HG03558 (cell line): ENCODE results near the gene USP24.
"Not testable (repeated sequence)": the region's sequence is repeated elsewhere in the genome, so short reads cannot be mapped to it uniquely, and the experiment has no call there.

Experiments used
- ATAC-seq: cut with Tn5 transposase; IDR thresholded peaks from one replicate; pipeline ENCODE4 v1.9.1; 2021; ENCODE audit warnings: moderate number of reproducible peaks; ENCODE audit not compliant: unreplicated experiment; ENCODE audit errors: extremely low read depth

USP24 gene

DNA sequence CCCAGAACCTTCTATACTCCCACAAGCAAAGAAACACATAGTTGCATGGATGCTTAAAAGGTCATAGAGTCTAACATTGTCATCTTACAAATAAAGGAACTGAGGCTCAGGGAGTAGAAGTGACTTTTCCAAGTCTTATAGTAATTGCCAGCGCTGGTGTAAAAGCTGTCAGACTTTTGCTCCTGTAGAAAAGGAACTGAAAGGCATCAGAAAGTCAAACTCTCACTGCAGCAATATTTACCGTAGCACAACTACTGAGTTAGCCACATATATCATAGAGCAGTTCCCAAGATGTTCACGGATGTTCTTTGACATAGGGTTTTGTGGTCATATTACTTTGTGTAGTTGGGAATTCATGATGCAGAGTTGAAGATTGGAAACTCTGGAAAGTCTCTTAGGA is 16.6 kb upstream of the USP24 start:
- no peak for ATAC-seq

DNA sequence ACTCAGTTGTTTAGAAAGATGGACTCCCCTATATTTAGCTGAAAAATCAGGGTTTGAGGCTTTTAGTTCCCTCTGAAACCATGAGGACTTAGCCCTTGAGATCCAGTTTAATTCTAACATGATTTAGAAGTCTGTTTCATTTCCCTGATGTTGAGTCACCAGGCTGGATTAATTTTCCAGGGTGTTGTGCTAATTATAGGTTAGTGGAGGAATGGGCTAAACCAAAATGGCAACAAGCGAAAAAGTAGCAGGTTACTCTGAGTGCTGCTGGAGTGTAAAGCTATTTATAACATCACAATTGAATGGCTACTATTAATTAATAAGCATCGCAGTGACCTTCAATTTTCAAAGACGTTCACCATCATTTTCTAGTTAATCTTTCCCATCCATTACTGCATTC is 15.5 kb upstream of the USP24 start:
- no peak for ATAC-seq

DNA sequence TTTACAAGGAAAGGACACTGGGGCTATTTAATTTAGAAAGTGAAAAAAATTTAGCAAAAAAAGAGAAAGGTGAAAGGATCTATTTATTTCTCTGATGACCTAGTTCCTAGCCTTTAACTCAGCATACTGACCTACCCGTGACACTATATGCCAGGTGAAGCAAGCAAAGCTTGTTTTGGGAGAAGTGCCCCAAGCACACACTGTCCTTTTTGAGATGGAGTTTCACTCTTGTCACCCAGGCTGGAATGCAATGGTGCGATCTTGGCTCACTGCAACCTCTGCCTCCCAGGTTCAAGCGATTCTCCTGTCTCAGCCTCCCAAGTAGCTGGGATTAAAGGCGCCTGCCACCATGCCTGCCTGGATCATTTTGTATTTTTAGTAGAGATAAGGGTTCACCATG is 14.6 kb upstream of the USP24 start:
- ATAC-seq, result not testable (repeated sequence)

DNA sequence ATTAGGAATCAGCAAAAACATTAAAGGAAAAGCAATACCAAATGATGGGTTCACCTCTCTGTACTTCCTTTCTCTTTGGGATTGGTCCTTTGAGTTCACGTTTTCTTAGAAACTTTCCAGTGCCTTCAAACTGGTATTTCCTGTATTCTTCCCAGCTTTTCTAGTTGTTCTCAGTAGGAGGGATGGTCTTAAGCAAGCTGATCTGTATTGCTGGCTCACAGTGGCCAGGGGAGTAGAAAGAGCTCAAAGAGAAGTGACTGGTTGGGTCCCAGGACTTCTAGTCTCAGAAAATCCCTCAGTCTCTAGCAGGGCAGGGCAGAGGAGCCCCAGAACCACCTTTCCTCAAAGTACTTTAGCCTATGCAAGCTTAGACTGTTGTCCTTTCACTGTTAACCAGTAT is 10.1 kb upstream of the USP24 start:
- no peak for ATAC-seq

DNA sequence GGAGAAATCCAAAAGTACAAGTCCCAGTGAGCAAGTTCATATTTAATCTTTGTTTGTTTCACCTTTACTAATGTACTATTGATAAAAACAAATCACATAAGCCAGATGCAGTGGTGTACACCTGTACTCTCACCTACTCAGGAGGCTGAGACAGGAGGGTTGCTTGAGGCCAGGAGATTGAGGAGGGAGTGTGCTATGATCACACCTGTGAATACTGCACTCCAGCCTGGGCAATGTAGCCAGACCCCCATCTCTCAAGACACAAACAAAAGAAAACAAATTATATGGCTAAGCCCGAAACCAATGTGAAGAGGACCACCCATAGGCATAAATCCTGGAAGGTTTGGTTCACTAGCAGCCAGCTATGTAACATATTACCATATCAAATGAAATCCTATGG is 9.6 kb upstream of the USP24 start:
- no peak for ATAC-seq

DNA sequence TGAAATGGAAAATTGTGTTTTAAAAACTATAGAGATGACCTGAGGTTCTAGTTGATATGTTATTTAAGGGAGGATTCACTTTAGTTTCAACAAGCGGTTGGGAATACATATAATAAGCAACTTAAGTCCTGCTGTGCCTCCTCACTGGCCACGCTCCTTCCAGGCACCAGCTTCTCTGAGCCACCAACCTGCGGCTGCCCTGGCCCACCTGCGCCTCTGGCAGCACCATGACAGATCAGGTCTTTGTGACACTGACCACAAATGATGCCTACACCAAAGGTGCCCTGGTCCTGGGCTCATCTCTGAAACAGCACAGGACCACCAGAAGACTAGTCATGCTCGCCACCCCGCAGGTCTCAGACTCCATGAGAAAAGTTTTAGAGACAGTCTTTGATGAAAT is 7.0 kb upstream of the USP24 start:
- no peak for ATAC-seq

DNA sequence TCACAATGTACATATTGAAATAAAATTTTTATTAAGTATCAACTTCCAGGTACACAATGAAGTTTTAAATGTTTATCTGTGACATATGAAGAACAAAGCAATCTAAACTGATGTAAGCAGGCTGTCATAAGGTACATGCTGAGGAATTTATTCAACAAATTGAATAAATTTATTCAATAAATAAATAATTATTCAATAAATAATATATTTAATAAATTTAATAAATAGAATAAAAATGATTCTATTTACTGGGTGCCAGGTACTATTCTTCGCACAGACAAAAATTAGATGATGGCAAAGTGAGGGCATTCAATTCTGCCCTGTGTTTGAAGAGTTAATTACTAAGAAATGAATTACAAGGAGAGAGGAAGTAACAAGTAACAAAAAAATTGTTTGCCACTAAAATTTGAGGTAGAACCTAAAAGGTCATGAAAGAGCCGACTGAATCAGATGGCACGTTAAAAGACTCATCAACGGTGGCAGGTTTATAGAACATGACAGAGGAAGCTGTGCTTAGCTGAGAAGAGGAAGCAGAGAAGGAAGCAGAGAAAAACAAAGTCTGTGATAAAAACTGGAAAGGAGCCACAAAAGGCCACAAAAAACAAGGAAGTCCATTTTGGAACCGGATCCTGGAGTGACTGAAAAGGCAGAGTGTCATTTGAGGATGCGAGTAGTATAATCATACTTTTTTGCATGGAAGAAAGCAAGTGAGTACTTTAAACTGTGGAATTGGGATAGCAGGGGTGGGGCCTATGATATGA is 2.2 kb upstream of the USP24 start:
- ATAC-seq, result no peak

DNA sequence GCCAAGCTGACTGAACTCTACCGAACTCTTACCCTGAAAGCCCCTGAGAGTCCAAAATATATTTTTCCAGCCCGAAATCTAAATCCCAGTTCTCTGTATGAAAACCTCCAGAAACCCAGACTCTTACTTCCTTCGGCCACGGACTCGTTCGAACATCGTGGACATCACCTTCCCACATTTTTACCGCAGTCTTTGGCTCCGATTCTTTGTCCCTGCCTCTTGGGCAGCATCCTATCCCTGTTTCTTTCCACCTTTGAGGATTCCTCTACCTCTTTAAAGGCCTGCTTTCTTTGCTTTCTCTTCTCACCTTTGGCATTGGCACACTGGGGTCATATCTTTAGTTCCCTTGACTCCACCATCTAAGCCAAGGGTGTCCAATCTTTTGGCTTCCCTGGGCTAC is 932 bp upstream of the USP24 start:
- no peak for ATAC-seq

DNA sequence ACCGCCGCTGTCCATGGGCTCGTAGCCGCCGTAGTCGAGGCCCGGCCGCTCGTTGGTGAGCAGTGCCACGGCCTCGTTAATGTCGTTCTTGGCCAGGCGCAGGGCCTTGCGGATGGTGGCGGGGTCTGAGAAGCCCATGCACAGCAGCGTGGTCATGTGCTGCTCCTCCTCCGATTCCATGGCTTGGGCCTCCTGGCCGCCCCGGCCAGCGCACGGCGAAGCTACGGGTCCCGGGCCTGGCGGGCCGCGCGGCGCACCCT is 300 bp downstream of the USP24 start:
- ATAC-seq, result peak; percentile 8

DNA sequence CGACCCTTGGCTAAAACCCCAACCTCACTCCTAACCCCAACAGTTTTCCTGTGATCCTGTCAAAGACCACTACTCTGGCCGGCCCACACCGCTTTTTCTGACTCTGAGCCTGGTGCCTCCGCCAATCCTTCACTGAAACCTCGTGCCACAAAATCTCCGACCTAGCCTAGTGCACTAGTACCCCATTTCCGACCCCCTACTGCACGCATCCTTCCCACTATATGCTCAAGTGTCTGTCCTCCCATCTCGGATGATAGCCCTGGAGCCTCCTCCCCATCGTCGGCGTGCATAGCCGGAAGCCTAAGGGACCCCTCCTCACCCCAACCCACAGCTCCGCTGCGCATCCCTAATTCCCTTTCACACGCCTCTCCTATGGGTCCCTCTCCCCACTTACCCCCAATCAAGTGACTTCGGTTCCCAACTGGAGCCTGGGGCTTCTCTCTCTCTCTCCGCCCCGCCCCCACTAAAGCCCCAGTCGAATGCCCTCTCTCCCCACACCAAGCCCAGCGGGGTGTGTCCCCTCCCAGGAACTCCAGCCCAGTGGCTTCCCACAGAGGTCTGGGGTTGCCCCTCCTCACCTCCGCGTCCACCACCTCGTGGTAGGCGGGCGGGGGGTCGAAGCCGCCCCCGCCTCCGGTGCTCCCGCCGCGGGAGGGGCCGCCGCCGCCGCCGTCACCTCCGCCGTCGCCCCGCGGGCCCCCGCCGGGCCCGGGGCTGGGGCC is 791 bp downstream of the USP24 start:
- ATAC-seq, result peak; percentile 4

DNA sequence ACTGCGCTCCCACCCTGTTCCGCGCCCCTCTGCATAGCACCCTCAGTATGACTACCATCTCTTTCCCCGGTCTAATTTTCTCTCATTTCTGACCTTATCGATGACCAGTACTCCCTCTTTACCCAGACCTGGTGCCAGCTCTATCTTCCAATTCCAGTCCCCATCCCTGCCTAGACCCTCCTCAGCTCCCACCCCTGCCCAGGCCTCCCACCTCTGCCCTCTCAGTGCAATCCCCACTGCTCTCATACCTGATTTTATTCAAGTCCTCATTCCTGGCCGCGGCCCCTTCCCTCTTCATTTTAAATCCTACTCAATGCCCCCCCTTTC is 1.3 kb downstream of the USP24 start:
- ATAC-seq, result no peak

DNA sequence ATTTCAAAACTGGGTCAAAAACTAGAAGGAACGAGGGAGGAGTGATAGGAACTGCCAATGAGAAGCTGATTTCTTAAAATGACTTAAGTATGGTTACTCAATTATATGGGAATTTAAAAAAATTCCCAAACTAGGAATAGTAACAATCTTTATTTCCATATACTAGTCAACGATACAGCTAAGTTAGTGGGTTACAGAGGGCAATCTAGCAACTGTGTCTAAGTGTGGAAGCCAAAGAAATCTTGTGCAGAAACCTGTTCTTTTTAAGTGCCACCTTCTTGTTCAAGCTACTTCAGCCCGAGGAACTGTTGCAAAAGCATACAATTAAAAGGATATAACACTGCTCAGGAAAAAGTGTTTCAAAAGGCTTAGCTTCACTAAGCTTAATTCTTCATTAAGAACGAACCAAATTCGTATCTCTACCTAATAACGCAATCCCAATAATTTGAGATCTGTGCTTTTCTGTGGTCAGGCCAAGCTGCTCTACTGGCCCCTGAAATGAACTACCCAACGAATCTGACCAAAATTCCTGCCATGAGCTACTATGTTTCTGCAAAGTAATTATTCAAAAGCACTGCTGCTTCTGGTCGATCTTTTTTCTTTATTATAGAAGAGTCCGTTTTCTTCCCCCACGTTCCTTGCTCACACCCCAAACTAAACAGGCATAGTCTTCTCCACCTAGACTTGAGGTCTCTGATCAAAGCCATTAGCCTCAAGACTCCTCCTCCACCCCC is 1.8 kb downstream of the USP24 start:
- no peak for ATAC-seq

DNA sequence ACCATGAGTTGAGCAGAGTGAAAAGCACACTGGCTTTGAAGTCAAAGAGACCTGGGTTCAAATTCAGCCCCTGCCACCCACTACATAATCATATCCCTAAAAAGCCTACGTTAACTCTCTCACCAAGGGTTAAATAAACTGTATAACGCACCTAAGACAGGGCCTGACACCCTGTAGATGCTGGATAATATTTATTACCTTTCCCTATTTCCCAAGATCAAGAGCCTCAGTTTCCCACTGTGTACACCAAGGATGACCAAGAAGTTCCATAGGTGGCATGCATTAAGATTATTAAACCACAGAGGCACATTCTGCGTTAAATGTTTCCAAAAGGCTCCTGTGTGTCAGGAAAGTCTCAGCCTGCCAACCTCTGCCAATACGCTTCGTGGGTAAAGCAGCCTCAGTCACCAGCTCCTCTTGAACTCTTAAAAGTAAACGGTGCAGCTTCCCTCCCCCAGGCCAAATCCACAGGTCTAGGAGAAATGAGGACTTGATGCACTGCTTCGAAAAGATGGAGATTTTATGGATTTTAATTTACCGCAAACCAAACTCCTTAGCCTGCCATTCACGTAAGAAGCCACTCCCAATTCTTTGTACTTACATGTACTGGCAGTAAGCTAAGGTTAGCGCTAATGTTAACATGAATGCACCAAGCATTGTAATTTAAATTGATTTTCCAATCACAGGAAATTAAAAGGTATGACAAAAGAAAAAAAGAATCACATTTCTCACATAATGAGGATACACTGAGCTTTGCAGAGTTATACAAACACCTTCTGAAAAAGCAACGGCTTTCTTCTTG is 2.6 kb downstream of the USP24 start:
- ATAC-seq, result no peak

DNA sequence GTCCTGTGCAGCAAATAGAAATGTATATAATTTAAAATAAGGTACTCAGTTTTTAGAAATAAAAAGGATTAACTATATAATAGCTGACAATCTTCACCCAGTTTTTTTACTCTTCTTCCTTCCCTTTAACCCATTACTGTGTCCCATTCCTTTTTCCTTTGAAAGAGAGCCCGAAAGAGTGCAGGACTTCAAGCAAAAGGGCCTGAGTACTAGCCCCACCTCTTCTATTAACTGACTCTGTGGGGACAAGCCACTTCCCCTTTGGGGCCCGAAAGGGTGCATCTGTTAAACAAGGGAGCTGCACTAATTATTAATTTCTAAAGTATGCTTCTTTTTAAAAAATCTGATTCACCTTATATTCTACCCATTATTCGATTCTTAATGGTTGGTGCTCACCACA is 3.3 kb downstream of the USP24 start:
- no peak for ATAC-seq

DNA sequence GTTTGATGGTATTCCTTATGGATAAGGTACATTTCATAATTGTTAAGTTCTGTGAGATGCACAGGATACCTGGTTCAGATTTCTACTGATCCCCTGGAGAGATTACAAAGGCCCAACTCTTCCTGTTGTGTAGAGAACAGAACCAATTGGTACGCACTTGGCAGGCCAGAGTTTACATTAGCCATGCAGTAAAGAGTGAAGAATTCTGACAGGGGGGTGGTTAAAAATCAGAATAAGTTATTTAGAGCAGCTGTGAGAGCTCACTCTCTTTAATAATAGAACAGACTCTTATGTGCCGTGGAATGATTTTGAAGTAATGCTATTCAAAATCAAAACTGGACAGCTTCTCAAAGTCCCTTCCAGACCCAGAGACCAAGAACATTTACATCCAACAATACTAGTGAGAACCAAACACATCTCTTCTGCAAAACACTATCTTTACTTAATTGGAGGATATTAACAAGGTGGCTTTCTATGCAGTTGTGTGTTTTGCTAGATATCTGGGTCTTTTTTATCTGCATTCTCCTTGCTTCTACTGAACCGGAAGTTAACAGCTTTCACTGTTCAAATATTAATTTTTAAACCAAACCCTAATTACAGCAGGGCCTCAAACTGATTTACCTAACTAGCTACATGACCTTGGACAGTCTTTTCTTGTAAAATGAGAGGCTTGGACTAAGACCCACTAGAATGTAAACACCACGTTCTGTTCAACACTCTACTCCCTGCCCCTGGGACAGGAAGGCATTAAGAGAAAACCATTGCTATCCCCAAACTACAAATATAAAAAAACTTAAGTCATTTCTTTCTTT is 4.0 kb downstream of the USP24 start:
- ATAC-seq, result no peak

DNA sequence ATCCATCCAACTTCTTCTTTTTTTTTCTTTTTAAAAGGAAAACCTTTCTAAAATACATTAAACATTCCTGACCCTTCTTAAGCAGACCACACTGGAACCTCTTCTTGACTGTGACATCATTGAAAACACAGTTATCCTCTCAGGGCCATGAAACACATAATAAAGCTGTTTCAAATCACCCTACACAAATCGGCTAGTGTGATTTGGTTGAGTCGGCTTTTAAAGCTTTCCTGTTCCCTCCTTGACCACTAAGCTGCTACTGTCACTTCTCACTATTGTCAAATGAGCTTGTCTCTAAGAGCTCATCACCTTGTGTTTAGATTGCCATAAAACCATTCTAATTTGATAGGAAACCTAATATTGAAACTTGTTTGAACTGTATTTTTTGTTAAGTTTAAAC is 5.9 kb downstream of the USP24 start:
- no peak for ATAC-seq

DNA sequence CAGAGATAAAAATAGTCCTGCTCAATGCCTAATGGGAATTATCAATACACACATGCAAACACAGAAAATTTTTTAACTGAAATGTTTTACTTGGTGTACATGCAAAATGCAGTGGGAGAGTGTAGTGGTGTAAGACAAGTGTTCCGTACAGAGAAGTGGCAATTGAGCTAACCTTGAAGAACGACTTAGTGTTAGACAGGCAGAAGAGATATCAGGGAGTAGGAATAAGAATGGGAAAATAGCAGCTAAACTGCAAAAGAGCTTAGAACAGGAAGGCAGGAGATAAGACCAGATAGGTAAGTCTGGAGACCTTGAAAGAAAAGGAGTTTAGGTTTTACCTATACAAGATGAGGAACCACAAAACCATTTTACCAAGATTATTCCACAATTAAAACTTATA is 9.0 kb downstream of the USP24 start:
- no peak for ATAC-seq

DNA sequence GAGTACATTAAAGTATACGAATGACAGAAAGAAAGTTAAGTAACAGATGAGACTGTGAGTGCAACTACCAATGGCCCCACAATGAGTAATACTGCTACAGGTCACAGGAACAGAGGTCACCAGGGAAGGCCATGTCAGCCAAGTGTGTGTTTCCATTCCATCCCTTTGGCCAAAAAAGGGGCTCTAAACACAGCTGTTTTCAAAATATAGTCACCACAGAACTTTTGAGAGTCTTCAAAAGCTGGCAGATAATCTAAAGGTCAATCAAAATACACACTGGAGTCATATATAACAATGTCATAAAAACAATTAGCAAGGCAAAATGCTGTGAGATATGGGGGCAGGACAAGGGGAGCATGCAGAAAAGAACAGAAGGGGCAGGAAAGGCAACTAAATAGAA is 10.2 kb downstream of the USP24 start:
- ATAC-seq, result peak; percentile 85

DNA sequence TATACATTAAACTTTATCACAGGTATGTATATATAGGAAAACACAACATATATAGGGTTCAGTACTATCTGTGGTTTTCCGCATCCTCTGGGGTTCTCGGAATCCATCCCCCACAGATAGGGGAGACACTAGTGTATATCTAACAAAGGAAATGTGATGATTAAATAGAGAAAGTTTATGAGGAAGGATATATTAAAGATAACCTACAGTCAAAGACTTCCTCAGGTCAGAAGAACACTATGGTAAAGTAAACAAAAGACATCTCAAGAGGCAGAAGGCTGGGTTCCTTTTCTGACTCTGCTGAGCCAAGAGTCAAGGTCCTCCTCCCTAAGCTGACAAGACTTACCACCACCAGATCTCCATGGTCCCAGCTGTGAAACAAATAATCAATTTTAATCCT is 12.1 kb downstream of the USP24 start:
- ATAC-seq, result no peak

DNA sequence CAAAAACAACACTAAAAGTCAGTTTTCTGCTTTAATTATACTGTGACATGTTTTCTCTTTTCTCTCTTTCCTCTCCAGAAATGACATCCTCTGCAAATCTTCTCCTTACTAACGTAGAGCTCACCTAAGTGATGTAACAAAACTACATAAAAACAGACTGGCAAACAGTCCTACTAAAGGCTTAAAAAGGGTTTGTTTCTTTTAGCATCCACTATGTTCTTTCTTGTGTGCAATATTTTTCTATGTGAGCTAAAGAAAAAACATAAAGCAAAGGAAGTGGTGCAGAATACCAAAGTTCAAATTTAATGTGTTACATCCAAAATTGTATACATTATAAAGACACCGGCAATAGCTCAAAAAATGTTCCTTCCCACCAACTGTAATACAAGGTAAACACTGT is 14.5 kb downstream of the USP24 start:
- ATAC-seq, result no peak
